Embryonic facial prominence (tissue), 1 donor: ENCODE measurements around the gene ASAP3.

ENCODE experiments used
- DNase-seq: peaks from one replicate; pipeline ENCODE4 v3.0.0-alpha.2; 2016; ENCODE audit errors: extremely low spot score

Gene ASAP3

GRCh38 chr1:23483321-23484252 lies at the start of gene ASAP3:
Gene ASAP3 (minus strand): TSS chr1:23484179. CDS start chr1:23484133, 46 bp downstream.
- DNase-seq, result no peak

GRCh38 chr1:23533246-23534023 lies 49.5 kb upstream of the ASAP3 start:
- DNase-seq, result no peak

GRCh38 chr1:23531562-23532094 lies 47.6 kb upstream of the ASAP3 start:
- DNase-seq, result no peak

- DNase-seq, result peak; percentile 73
Measured at GRCh38 chr1:23530747-23531561, 47.0 kb upstream of the ASAP3 start, which contains the start of gene E2F2. Gene E2F2 (minus strand): TSS chr1:23531233. CDS start chr1:23530793, 440 bp downstream.

- no peak for DNase-seq
Measured at GRCh38 chr1:23530087-23530746, 46.2 kb upstream of the ASAP3 start.

GRCh38 chr1:23529146-23530086 lies 45.4 kb upstream of the ASAP3 start:
- DNase-seq, result no peak

GRCh38 chr1:23528250-23528978 lies 44.4 kb upstream of the ASAP3 start:
- no peak for DNase-seq

GRCh38 chr1:23527900-23528249 lies 43.9 kb upstream of the ASAP3 start:
- DNase-seq, result no peak

- DNase-seq, result no peak
Measured at GRCh38 chr1:23527366-23527765, 43.4 kb upstream of the ASAP3 start.

- no peak for DNase-seq
Measured at GRCh38 chr1:23526329-23527041, 42.5 kb upstream of the ASAP3 start.

- DNase-seq, result no peak
Measured at GRCh38 chr1:23525558-23526250, 41.7 kb upstream of the ASAP3 start.

GRCh38 chr1:23524716-23525401 lies 40.9 kb upstream of the ASAP3 start:
- no peak for DNase-seq

- no peak for DNase-seq
Measured at GRCh38 chr1:23524163-23524562, 40.2 kb upstream of the ASAP3 start.

- no peak for DNase-seq
Measured at GRCh38 chr1:23522244-23522982, 38.4 kb upstream of the ASAP3 start.

GRCh38 chr1:23521588-23521987 lies 37.6 kb upstream of the ASAP3 start:
- no peak for DNase-seq

GRCh38 chr1:23517581-23517980 lies 33.6 kb upstream of the ASAP3 start:
- no peak for DNase-seq

- no peak for DNase-seq
Measured at GRCh38 chr1:23515905-23516304, 31.9 kb upstream of the ASAP3 start.
